HCT116 (cell line): ENCODE data around the gene TRIM37. TPM values are rescaled to one million over a fixed set of nuclear protein-coding genes. Genes with fewer than 3 reads are reported as not detected.

Experiments
- ATAC-seq: fragments of 200-7000 bp; cut with Tn5 transposase; 2 replicates; pipeline ENCODE4 v1.9.1; 2020; ENCODE audit warnings: mild to moderate bottlenecking, moderate library complexity
- BruUV-seq: library from RNA; stranded (reverse); fragments of 400-500 nt; replicated peaks from 2 replicates; lab custom pipeline; 2021; lab: Mats Ljungman, UMichigan
- CTCF ChIA-PET: fragments of 300-600 bp; sonication (Branson Sonifier 250); formaldehyde crosslinking; loops from one replicate; lab custom pipeline; 2021; ENCODE audit warnings: antibody characterized with exemption; lab: Charles Lee
- POLR2A ChIA-PET: fragments of 300-600, 350-600 bp; sonication (Branson Sonifier 250); formaldehyde crosslinking; loops from one replicate; lab custom pipeline; 2021; ENCODE audit warnings: antibody characterized with exemption; lab: Charles Lee
- RAD21 ChIA-PET, 2 experiments: fragments of 300-600 bp; sonication (Branson Sonifier 250); formaldehyde crosslinking; loops; one replicate each; lab custom pipeline; 2023; ENCODE audit warnings: low total read pairs in 2 of 2; ENCODE audit not compliant: uncharacterized antibody in 2 of 2, unreplicated experiment in 2 of 2, low non-redundant PET in 1 of 2; lab: Charles Lee
- DNase-seq: peaks from one replicate; pipeline ENCODE4 v3.0.0-alpha.2; 2010; ENCODE audit warnings: low read depth, low spot score
- H2AFZ ChIP-seq: fragments of 200-600 bp; shearing (Covaris generic), sonication (generic); 2 replicates; pipeline ENCODE4 v1.6.1; 2017; ENCODE audit warnings: low read depth, mixed run types, mixed read lengths, antibody characterized with exemption, low read length; ENCODE audit not compliant: poor library complexity, severe bottlenecking
- H3K27ac ChIP-seq: 2 replicates; pipeline ENCODE4 v1.5.1; 2012; ENCODE audit warnings: low read depth, low read length
- H3K27me3 ChIP-seq: fragments of 200-600 bp; sonication (generic); 2 replicates; pipeline ENCODE4 v1.6.1; 2016; ENCODE audit warnings: mixed run types, low read length, mixed read lengths; ENCODE audit not compliant: insufficient read depth
- H3K36me3 ChIP-seq, 2 experiments: fragments of 200-500 bp in 1 of 2; fragments of 200-600 bp in 1 of 2; sonication (Bioruptor generic) in 1 of 2; sonication (generic) in 1 of 2; 2 replicates each; pipeline versions ENCODE4 v1.5.1 to v1.6.1; 2014 to 2016; ENCODE audit warnings: low read length in 2 of 2, inconsistent platforms in 1 of 2, mixed read lengths in 1 of 2, mixed run types in 1 of 2; ENCODE audit not compliant: insufficient read depth in 2 of 2, control insufficient read depth in 1 of 2
- H3K4me1 ChIP-seq, 2 experiments: fragments of 200-600 bp in 1 of 2; sonication (generic) in 1 of 2; 2 replicates each; pipeline versions ENCODE4 v1.5.1 to v1.6.1; 2012 to 2017; ENCODE audit warnings: low read length in 2 of 2, inconsistent platforms in 1 of 2, mild to moderate bottlenecking in 1 of 2, mixed read lengths in 1 of 2, mixed run types in 1 of 2, moderate library complexity in 1 of 2; ENCODE audit not compliant: insufficient read depth in 2 of 2, control insufficient read depth in 1 of 2
- H3K4me2 ChIP-seq: fragments of 200-600 bp; sonication (generic); 2 replicates; pipeline ENCODE4 v1.6.1; 2017; ENCODE audit warnings: mixed run types, low read length, mixed read lengths
- H3K4me3 ChIP-seq, 2 experiments: fragments of 200-600 bp in 1 of 2; sonication (generic) in 1 of 2; replicated peaks in 1 of 2; 2 replicates each; pipeline ENCODE4 v1.5.1; 2011 to 2016; ENCODE audit warnings: low read length in 2 of 2, control low read depth in 1 of 2, low read depth in 1 of 2, mild to moderate bottlenecking in 1 of 2, mixed read lengths in 1 of 2, mixed run types in 1 of 2
- H3K79me2 ChIP-seq: fragments of 200-600 bp; sonication (generic); 2 replicates; pipeline ENCODE4 v1.6.1; 2017; ENCODE audit warnings: mild to moderate bottlenecking, mixed run types, low read length, moderate library complexity, mixed read lengths; ENCODE audit not compliant: insufficient read depth
- H3K9ac ChIP-seq: fragments of 200-600 bp; sonication (generic); 2 replicates; pipeline ENCODE4 v1.6.1; 2016; ENCODE audit warnings: low read length, mixed read lengths
- H3K9me2 ChIP-seq: fragments of 200-600 bp; sonication (generic), shearing (Covaris generic); 2 replicates; pipeline ENCODE4 v1.6.1; 2017; ENCODE audit warnings: mixed run types, mild to moderate bottlenecking, moderate library complexity; ENCODE audit not compliant: insufficient read depth
- H3K9me3 ChIP-seq, 2 experiments: fragments of 200-500 bp in 1 of 2; fragments of 200-600 bp in 1 of 2; sonication (Bioruptor generic) in 1 of 2; sonication (generic) in 1 of 2; 2 replicates each; pipeline ENCODE4 v1.6.1; 2014 to 2017; ENCODE audit warnings: low read length in 2 of 2, mixed read lengths in 2 of 2, inconsistent platforms in 1 of 2, low read depth in 1 of 2, mild to moderate bottlenecking in 1 of 2, mixed run types in 1 of 2, moderate library complexity in 1 of 2; ENCODE audit not compliant: control insufficient read depth in 1 of 2, insufficient read depth in 1 of 2
- H4K20me1 ChIP-seq: fragments of 200-600 bp; sonication (generic), shearing (Covaris generic); 2 replicates; pipeline ENCODE4 v1.6.1; 2017; ENCODE audit warnings: mixed run types, mild to moderate bottlenecking, moderate library complexity; ENCODE audit not compliant: insufficient read depth
- ATF3 ChIP-seq: IDR thresholded peaks from 2 replicates; pipeline ENCODE4 v1.6.1; 2012
- CBX3 ChIP-seq: IDR thresholded peaks from 2 replicates; pipeline ENCODE4 v1.6.1; 2012; ENCODE audit warnings: low read depth
- CEBPB ChIP-seq: IDR thresholded peaks from 2 replicates; pipeline ENCODE4 v1.6.1; 2012; ENCODE audit warnings: low read depth
- CTCF ChIP-seq, 3 experiments: fragments of 200-600 bp in 1 of 3; sonication (generic) in 1 of 3; IDR thresholded peaks in 2 of 3; conservative IDR thresholded peaks in 1 of 3; 2 replicates each; pipeline ENCODE4 v1.5.1; 2012 to 2017; ENCODE audit warnings: low read depth in 2 of 3, low read length in 2 of 3, antibody characterized with exemption in 1 of 3, borderline replicate concordance in 1 of 3, control low read depth in 1 of 3, mild to moderate bottlenecking in 1 of 3, mixed read lengths in 1 of 3, mixed run types in 1 of 3, moderate library complexity in 1 of 3; ENCODE audit not compliant: insufficient read depth in 1 of 3
- EGR1 ChIP-seq: IDR thresholded peaks from 2 replicates; pipeline ENCODE4 v1.6.1; 2012; ENCODE audit warnings: low read depth
- ELF1 ChIP-seq: IDR thresholded peaks from 2 replicates; pipeline ENCODE4 v1.6.1; 2012; ENCODE audit warnings: low read depth, borderline replicate concordance
- MAX ChIP-seq: IDR thresholded peaks from 2 replicates; pipeline ENCODE4 v1.6.1; 2012
- POLR2A ChIP-seq: IDR thresholded peaks from 2 replicates; pipeline ENCODE4 v1.7.0; 2011; ENCODE audit warnings: borderline replicate concordance; ENCODE audit not compliant: insufficient read depth, insufficient read length; ENCODE audit errors: extremely low read depth
- POLR2AphosphoS5 ChIP-seq: IDR thresholded peaks from 2 replicates; pipeline ENCODE4 v1.6.1; 2011; ENCODE audit warnings: mild to moderate bottlenecking, low read depth, low read length, moderate library complexity
- RAD21 ChIP-seq: IDR thresholded peaks from 2 replicates; pipeline ENCODE4 v1.6.1; 2012; ENCODE audit warnings: low read depth, mild to moderate bottlenecking
- SIN3A ChIP-seq: IDR thresholded peaks from 2 replicates; pipeline ENCODE4 v1.6.1; 2012; ENCODE audit warnings: low read depth
- SP1 ChIP-seq: IDR thresholded peaks from 2 replicates; pipeline ENCODE4 v1.6.1; 2012; ENCODE audit warnings: low read depth
- SRF ChIP-seq: IDR thresholded peaks from 2 replicates; pipeline ENCODE4 v1.6.1; 2012; ENCODE audit warnings: low read depth
- TCF7L2 ChIP-seq: IDR thresholded peaks from 2 replicates; pipeline ENCODE4 v1.7.0; 2011; ENCODE audit warnings: borderline replicate concordance, inconsistent platforms; ENCODE audit not compliant: insufficient read depth, insufficient read length; ENCODE audit errors: extremely low read depth
- YY1 ChIP-seq: IDR thresholded peaks from 2 replicates; pipeline ENCODE4 v1.6.1; 2011; ENCODE audit warnings: low read length, low read depth, moderate library complexity, mild to moderate bottlenecking; ENCODE audit not compliant: insufficient replicate concordance; ENCODE audit errors: extremely low read depth
- ZBTB33 ChIP-seq: IDR thresholded peaks from 2 replicates; pipeline ENCODE4 v1.6.1; 2011; ENCODE audit warnings: mild to moderate bottlenecking, low read length, moderate library complexity; ENCODE audit not compliant: insufficient replicate concordance; ENCODE audit errors: extremely low read depth
- ZFX ChIP-seq: fragments of 450-650 bp; IDR thresholded peaks from 2 replicates; pipeline ENCODE4 v1.6.1; 2017
- ZNF274 ChIP-seq: fragments of 200-500 bp; sonication (Bioruptor generic); IDR thresholded peaks from 2 replicates; pipeline ENCODE4 v1.6.1; 2014; ENCODE audit warnings: mild to moderate bottlenecking, low read depth, low read length, inconsistent platforms
- intact Hi-C: fragments of 100-400 bp; cut with micrococcal nuclease; formaldehyde crosslinking; loops from 2 replicates; pipeline ENCODE4 v1.10.0; 2022
- total RNA-seq: library from RNA; stranded (reverse); gene quantifications from one replicate; pipeline ENCODE4 v1.2.1, GENCODE V29; 2021; ENCODE audit not compliant: unreplicated experiment

Gene TRIM37
- total RNA-seq, 1 experiment from 2014 or later = 55.7 TPM

- TF ChIP-seq CEBPB (no peak), ZNF274 (no peak)
These were observed 125.8 kb downstream of the TRIM37 start (continued) for GRCh38 chr17:58980706-58981481.

GRCh38 chr17:58976541-58976940 is 130.1 kb downstream of the TRIM37 start:
- no peaks in the 10 kb centered on the region for H3K9me3 ChIP-seq
- DNase-seq (no peak), ATAC-seq (no peak)
- H3K9me2 ChIP-seq = no peaks in the 10 kb centered on the region
- H4K20me1 ChIP-seq = no peaks in the 10 kb centered on the region
- H3K4me1 ChIP-seq = no peaks in the 10 kb centered on the region
- no peak for TF ChIP-seq CBX3
- TF ChIP-seq SP1 = no peak
- TF ChIP-seq MAX = no peak
- no peak for TF ChIP-seq POLR2A
- TF ChIP-seq SIN3A = no peak
- TF ChIP-seq CTCF (IDR thresholded peaks at IDR 0.05 in 2 of 3, conservative IDR thresholded peaks at IDR 0.05 in 1 of 3; ENCODE audit: borderline replicate concordance in 1 of 3, insufficient read depth in 1 of 3, low read depth in 2 of 3, low read length in 2 of 3) = no peak
- TF ChIP-seq ELF1 = no peak
- TF ChIP-seq ZBTB33 = no peak
- no peak for TF ChIP-seq ATF3
- TF ChIP-seq SRF = no peak
- TF ChIP-seq YY1 = no peak
- no peak for TF ChIP-seq POLR2AphosphoS5
- TF ChIP-seq RAD21 = no peak
- TF ChIP-seq ZFX = no peak
- TF ChIP-seq TCF7L2 = no peak
- TF ChIP-seq EGR1 = no peak
- H3K27me3 ChIP-seq = no peaks in the 10 kb centered on the region
- intact Hi-C loops = no loop called here
- ChIA-PET RAD21 (no interaction called here), CTCF (no interaction called here), POLR2A (no interaction called here)
- H3K4me2 ChIP-seq = no peak overlapping the region
- no peaks in the 10 kb centered on the region for H3K79me2 ChIP-seq
- H2AFZ ChIP-seq = no peak overlapping the region
- no TSS peak for BruUV-seq
- no peaks in the 10 kb centered on the region for H3K36me3 ChIP-seq
- no peak overlapping the region for H3K4me3 ChIP-seq
- no peak overlapping the region for H3K9ac ChIP-seq
- H3K27ac ChIP-seq = no peak overlapping the region
